MM.1S (cell line): Measurements from ENCODE around the gene THEM4.
"Not testable (repeated sequence)": the region's sequence is repeated elsewhere in the genome, so short reads cannot be mapped to it uniquely, and the experiment has no call there.

ENCODE experiments used
- DNase-seq: peaks from one replicate; pipeline ENCODE4 v3.0.0-alpha.2; 2015
- H2AFZ ChIP-seq: fragments of 300-600 bp; sonication (generic); 2 replicates; pipeline ENCODE4 v1.6.0; 2016; ENCODE audit warnings: antibody characterized with exemption, low read length
- H3F3A ChIP-seq: fragments of 300-600 bp; sonication (generic); 2 replicates; pipeline ENCODE4 v1.6.1; 2016; ENCODE audit warnings: mild to moderate bottlenecking, antibody characterized with exemption, low read length, moderate library complexity, mixed read lengths; ENCODE audit not compliant: insufficient read depth
- H3K27ac ChIP-seq: fragments of 300-600 bp; sonication (generic); 2 replicates; pipeline ENCODE4 v1.5.1; 2016; ENCODE audit warnings: mild to moderate bottlenecking, low read length
- H3K27me3 ChIP-seq: fragments of 300-600 bp; sonication (generic); replicated peaks from 2 replicates; pipeline ENCODE4 v1.6.0; 2016; ENCODE audit warnings: low read length; ENCODE audit not compliant: insufficient read depth
- H3K36me3 ChIP-seq: fragments of 300-600 bp; sonication (generic); replicated peaks from 2 replicates; pipeline ENCODE4 v1.6.1; 2016; ENCODE audit warnings: mild to moderate bottlenecking, low read length, mixed read lengths; ENCODE audit not compliant: insufficient read depth
- H3K4me1 ChIP-seq: fragments of 300-600 bp; sonication (generic); 2 replicates; pipeline ENCODE4 v1.6.1; 2016; ENCODE audit warnings: low read length, mixed read lengths
- H3K4me2 ChIP-seq: fragments of 300-600 bp; sonication (generic); 2 replicates; pipeline ENCODE4 v1.6.0; 2016; ENCODE audit warnings: low read depth, low read length
- H3K4me3 ChIP-seq: fragments of 300-600 bp; sonication (generic); 2 replicates; pipeline ENCODE4 v1.5.1; 2016; ENCODE audit warnings: low read length, mixed read lengths
- H3K79me2 ChIP-seq: fragments of 300-600 bp; sonication (generic); 2 replicates; pipeline ENCODE4 v1.6.1; 2016; ENCODE audit warnings: mixed run types, low read length, mixed read lengths
- H3K9ac ChIP-seq: fragments of 300-600 bp; sonication (generic); 2 replicates; pipeline ENCODE4 v1.6.1; 2016; ENCODE audit warnings: low read length, mixed read lengths
- H3K9me2 ChIP-seq: fragments of 300-600 bp; sonication (generic); replicated peaks from 2 replicates; pipeline ENCODE4 v1.6.1; 2016; ENCODE audit warnings: mild to moderate bottlenecking, low read length, mixed read lengths; ENCODE audit not compliant: insufficient read depth
- H3K9me3 ChIP-seq: fragments of 300-600 bp; sonication (generic); replicated peaks from 2 replicates; pipeline ENCODE4 v1.6.1; 2016; ENCODE audit warnings: mild to moderate bottlenecking, low read length, mixed read lengths; ENCODE audit not compliant: insufficient read depth
- H4K20me1 ChIP-seq: fragments of 300-600 bp; sonication (generic); 2 replicates; pipeline ENCODE4 v1.6.1; 2016; ENCODE audit warnings: mild to moderate bottlenecking, low read length, moderate library complexity, mixed read lengths; ENCODE audit not compliant: insufficient read depth
- CTCF ChIP-seq: fragments of 300-600 bp; sonication (generic); IDR thresholded peaks from 2 replicates; pipeline ENCODE4 v1.5.1; 2016; ENCODE audit warnings: antibody characterized with exemption, low read length, mixed read lengths
- EZH2 ChIP-seq: fragments of 300-600 bp; sonication (generic); optimal IDR thresholded peaks from 2 replicates; pipeline ENCODE3; 2017; ENCODE audit warnings: low read depth, mild to moderate bottlenecking, antibody characterized with exemption, low read length, mixed read lengths
- EZH2phosphoT487 ChIP-seq: fragments of 300-600 bp; sonication (generic); IDR thresholded peaks from 2 replicates; pipeline ENCODE4 v1.6.1; 2018; ENCODE audit warnings: antibody characterized with exemption, low read length

THEM4 gene

GRCh38 chr1:151902858-151903257 lies 6.5 kb downstream of the THEM4 start:
- no peaks in the 10 kb centered on the region; the same call in 1 of the 2 replicates for H3K9me3 ChIP-seq
- H3K9me2 ChIP-seq = no peaks in the 10 kb centered on the region
- H3K9ac ChIP-seq = no peak overlapping the region
- no peak overlapping the region for H3K4me2 ChIP-seq
- no peak overlapping the region for H3K27ac ChIP-seq
- no peak overlapping the region for H2AFZ ChIP-seq
- H3F3A ChIP-seq = peaks cover 3% of the 10 kb centered on the region; the same call in 1 of the 2 replicates
- no peaks in the 10 kb centered on the region for H3K36me3 ChIP-seq
- peaks cover 8% of the 10 kb centered on the region; the same call in 1 of the 2 replicates for H3K4me1 ChIP-seq
- DNase-seq = no peak
- H3K79me2 ChIP-seq = peaks cover 71% of the 10 kb centered on the region
- H3K27me3 ChIP-seq = no peaks in the 10 kb centered on the region
- no peak for TF ChIP-seq CTCF
- no peak for TF ChIP-seq EZH2phosphoT487
- no peak for TF ChIP-seq EZH2
- no peaks in the 10 kb centered on the region for H4K20me1 ChIP-seq
- H3K4me3 ChIP-seq = no peak overlapping the region

GRCh38 chr1:151900804-151901203 lies 8.5 kb downstream of the THEM4 start:
- H4K20me1 ChIP-seq, H3K4me1 ChIP-seq, H2AFZ ChIP-seq, H3K27ac ChIP-seq, H3K4me2 ChIP-seq, H3K9me3 ChIP-seq, H3K4me3 ChIP-seq, H3K27me3 ChIP-seq, H3K9me2 ChIP-seq, H3K9ac ChIP-seq, H3K36me3 ChIP-seq, H3F3A ChIP-seq, DNase-seq: not testable (repeated sequence)
- peaks cover 72% of the 10 kb centered on the region for H3K79me2 ChIP-seq

- Histone ChIP-seq H3K79me2 (peaks cover 57% of the 10 kb centered on the region), H3K9me3 (no peaks in the 10 kb centered on the region; the same call in 1 of the 2 replicates)
These were observed 10.8 kb downstream of the THEM4 start for GRCh38 chr1:151898519-151898991.

More at GRCh38 chr1:151898519-151898991, 10.8 kb downstream of the THEM4 start:
- Histone ChIP-seq H3K27me3 (no peaks in the 10 kb centered on the region), H3K9ac (no peak overlapping the region), H3K4me2 (no peak overlapping the region), H3K36me3 (no peaks in the 10 kb centered on the region; the same call in 1 of the 2 replicates), H3K4me1 (peaks cover 3% of the 10 kb centered on the region; the same call in 1 of the 2 replicates), H3K9me2 (no peaks in the 10 kb centered on the region), H3K4me3 (no peak overlapping the region), H3K27ac (no peak overlapping the region), H4K20me1 (no peaks in the 10 kb centered on the region), H2AFZ (no peak overlapping the region), H3F3A (no peaks in the 10 kb centered on the region)
- TF ChIP-seq EZH2phosphoT487 (no peak), EZH2 (no peak), CTCF (no peak)
- no peak for DNase-seq
